ENCODE data around the gene MACROD2. TPM values are rescaled to one million over a fixed set of nuclear protein-coding genes. Genes with fewer than 3 reads are reported as not detected.

MACROD2 gene
- total and polyA plus RNA-seq, 2 experiments from 2014 or later: 2.8 to 4.3 TPM

DNA sequence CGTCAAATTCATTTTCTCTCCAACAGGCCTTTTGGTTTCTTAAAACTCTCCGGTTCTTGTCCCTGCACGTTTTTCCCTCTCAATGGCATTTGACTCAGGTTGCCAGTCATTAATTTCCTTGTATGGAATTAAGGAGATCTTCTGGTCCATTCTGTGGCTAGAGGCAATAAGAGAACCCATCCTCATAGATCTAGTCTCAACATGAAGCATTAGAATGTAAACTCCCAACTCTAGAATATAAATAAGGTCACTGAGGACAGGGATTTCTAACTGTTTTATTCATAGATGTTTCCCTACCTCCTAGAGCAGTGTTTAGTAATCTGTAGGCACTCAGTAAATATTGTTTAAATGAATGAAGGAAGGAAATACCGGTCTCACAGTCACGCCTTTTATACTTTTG, 527.3 kb downstream of the MACROD2 start (continued):
- TF ChIP-seq, protein P1, sequence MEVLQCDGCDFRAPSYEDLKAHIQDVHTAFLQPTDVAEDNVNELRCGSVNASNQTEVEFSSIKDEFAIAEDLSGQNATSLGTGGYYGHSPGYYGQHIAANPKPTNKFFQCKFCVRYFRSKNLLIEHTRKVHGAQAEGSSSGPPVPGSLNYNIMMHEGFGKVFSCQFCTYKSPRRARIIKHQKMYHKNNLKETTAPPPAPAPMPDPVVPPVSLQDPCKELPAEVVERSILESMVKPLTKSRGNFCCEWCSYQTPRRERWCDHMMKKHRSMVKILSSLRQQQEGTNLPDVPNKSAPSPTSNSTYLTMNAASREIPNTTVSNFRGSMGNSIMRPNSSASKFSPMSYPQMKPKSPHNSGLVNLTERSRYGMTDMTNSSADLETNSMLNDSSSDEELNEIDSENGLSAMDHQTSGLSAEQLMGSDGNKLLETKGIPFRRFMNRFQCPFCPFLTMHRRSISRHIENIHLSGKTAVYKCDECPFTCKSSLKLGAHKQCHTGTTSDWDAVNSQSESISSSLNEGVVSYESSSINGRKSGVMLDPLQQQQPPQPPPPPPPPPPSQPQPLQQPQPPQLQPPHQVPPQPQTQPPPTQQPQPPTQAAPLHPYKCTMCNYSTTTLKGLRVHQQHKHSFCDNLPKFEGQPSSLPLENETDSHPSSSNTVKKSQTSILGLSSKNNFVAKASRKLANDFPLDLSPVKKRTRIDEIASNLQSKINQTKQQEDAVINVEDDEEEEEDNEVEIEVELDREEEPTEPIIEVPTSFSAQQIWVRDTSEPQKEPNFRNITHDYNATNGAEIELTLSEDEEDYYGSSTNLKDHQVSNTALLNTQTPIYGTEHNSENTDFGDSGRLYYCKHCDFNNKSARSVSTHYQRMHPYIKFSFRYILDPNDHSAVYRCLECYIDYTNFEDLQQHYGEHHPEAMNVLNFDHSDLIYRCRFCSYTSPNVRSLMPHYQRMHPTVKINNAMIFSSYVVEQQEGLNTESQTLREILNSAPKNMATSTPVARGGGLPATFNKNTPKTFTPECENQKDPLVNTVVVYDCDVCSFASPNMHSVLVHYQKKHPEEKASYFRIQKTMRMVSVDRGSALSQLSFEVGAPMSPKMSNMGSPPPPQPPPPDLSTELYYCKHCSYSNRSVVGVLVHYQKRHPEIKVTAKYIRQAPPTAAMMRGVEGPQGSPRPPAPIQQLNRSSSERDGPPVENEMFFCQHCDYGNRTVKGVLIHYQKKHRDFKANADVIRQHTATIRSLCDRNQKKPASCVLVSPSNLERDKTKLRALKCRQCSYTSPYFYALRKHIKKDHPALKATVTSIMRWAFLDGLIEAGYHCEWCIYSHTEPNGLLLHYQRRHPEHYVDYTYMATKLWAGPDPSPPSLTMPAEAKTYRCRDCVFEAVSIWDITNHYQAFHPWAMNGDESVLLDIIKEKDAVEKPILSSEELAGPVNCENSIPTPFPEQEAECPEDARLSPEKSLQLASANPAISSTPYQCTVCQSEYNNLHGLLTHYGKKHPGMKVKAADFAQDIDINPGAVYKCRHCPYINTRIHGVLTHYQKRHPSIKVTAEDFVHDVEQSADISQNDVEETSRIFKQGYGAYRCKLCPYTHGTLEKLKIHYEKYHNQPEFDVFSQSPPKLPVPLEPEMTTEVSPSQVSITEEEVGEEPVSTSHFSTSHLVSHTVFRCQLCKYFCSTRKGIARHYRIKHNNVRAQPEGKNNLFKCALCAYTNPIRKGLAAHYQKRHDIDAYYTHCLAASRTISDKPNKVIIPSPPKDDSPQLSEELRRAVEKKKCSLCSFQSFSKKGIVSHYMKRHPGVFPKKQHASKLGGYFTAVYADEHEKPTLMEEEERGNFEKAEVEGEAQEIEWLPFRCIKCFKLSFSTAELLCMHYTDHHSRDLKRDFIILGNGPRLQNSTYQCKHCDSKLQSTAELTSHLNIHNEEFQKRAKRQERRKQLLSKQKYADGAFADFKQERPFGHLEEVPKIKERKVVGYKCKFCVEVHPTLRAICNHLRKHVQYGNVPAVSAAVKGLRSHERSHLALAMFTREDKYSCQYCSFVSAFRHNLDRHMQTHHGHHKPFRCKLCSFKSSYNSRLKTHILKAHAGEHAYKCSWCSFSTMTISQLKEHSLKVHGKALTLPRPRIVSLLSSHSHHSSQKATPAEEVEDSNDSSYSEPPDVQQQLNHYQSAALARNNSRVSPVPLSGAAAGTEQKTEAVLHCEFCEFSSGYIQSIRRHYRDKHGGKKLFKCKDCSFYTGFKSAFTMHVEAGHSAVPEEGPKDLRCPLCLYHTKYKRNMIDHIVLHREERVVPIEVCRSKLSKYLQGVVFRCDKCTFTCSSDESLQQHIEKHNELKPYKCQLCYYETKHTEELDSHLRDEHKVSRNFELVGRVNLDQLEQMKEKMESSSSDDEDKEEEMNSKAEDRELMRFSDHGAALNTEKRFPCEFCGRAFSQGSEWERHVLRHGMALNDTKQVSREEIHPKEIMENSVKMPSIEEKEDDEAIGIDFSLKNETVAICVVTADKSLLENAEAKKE (CRISPR knock-in tag; IDR thresholded peaks at IDR 0.05): no peak
- TF ChIP-seq ZNF114 (CRISPR knock-in tag; IDR thresholded peaks at IDR 0.05) (no peak), POLR2AphosphoS5 (IDR thresholded peaks at IDR 0.05; ENCODE audit: low read depth) (no peak), NANOG (IDR thresholded peaks at IDR 0.05; ENCODE audit: borderline replicate concordance) (no peak), EZH2 (IDR thresholded peaks at IDR 0.05; ENCODE audit: low read depth, unreplicated experiment) (no peak), STAT1 (IDR thresholded peaks at IDR 0.05; ENCODE audit: unreplicated experiment) (no peak)
- TF ChIP-seq, protein P2, sequence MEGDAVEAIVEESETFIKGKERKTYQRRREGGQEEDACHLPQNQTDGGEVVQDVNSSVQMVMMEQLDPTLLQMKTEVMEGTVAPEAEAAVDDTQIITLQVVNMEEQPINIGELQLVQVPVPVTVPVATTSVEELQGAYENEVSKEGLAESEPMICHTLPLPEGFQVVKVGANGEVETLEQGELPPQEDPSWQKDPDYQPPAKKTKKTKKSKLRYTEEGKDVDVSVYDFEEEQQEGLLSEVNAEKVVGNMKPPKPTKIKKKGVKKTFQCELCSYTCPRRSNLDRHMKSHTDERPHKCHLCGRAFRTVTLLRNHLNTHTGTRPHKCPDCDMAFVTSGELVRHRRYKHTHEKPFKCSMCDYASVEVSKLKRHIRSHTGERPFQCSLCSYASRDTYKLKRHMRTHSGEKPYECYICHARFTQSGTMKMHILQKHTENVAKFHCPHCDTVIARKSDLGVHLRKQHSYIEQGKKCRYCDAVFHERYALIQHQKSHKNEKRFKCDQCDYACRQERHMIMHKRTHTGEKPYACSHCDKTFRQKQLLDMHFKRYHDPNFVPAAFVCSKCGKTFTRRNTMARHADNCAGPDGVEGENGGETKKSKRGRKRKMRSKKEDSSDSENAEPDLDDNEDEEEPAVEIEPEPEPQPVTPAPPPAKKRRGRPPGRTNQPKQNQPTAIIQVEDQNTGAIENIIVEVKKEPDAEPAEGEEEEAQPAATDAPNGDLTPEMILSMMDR (conservative IDR thresholded peaks at IDR 0.05; ENCODE audit: low read depth in 2 of 2): no peak

DNA sequence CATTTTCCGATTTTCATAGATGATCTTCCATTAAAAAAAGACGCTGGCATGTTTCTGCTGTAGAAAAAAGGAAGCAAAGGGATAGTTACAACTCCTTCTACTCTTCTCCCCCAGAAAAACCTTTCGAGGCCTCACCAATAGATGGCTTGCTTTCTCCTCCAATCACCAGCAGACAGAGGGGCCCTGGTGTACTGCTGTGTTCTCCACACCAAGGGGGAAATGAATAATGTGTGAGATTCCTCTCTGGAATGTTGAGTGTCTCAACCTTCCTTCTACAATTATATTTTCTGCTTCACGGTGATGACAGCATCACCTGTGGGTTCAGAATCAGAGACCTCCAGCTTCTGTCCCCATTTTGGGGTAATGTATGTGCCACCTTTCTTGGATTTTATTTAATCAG, 527.8 kb downstream of the MACROD2 start:
- Mint-ChIP-seq H3K9me3 (no peaks in the 10 kb centered on the region), H3K4me3 (no peak overlapping the region), H3K27ac (no peak overlapping the region), H3K4me1 (peaks cover 7% of the 10 kb centered on the region; the same call in 2 of the 3 replicates), H3K27me3 (ENCODE audit: insufficient read depth, low read depth, poor library complexity) (no peaks in the 10 kb centered on the region), H3K36me3 (ENCODE audit: low read depth) (no peaks in the 10 kb centered on the region)
- no peak overlapping the region for H3K27ac ChIP-seq (ENCODE audit: low read depth)
- H3K4me3 ChIP-seq: no peak overlapping the region
- H3K27me3 ChIP-seq (ENCODE audit: insufficient read depth): no peaks in the 10 kb centered on the region
- no peak for TF ChIP-seq ZNF114 (CRISPR knock-in tag; IDR thresholded peaks at IDR 0.05)
- TF ChIP-seq, protein P2 (conservative IDR thresholded peaks at IDR 0.05; ENCODE audit: low read depth in 2 of 2): peak in 1 of 2 experiments; percentile 27; a peak in 1 of 4 replicates
- DNase-seq (ENCODE audit: low spot score): no peak
- no peaks in the 10 kb centered on the region for H3K36me3 ChIP-seq (ENCODE audit: insufficient read depth)
- no peak; the same call in 2 of the 3 replicates for ATAC-seq
- H4K20me1 ChIP-seq (replicated peaks; ENCODE audit: insufficient read depth): no peaks in the 10 kb centered on the region
- H2AFZ ChIP-seq: no peak overlapping the region; the same call in 1 of the 2 replicates
- H3K79me2 ChIP-seq (replicated peaks; ENCODE audit: insufficient read depth): no peaks in the 10 kb centered on the region
- no peak overlapping the region for H3K4me2 ChIP-seq
- H3K4me1 ChIP-seq (ENCODE audit: insufficient read depth): no peaks in the 10 kb centered on the region
- H3F3A ChIP-seq (replicated peaks; ENCODE audit: low read depth): no peaks in the 10 kb centered on the region
- H3K9me2 ChIP-seq (ENCODE audit: insufficient read depth): 0 out of 2 replicates have a peak, but pooled peaks cover 7% of the 10 kb centered on the region

All from GM23338 (cell line).